AG20443 (cell line): ENCODE measurements around the gene CEP72.
A peak's percentile ranks its signal among the peaks of the same experiment; 100 is the strongest.
"Not testable (repeated sequence)": the region's sequence is repeated elsewhere in the genome, so short reads cannot be mapped to it uniquely, and the experiment has no call there.

Source experiments
- DNase-seq: peaks from one replicate; pipeline ENCODE4 v3.0.0; 2012; ENCODE audit warnings: low spot score, mixed read lengths

The CEP72 gene

DNA sequence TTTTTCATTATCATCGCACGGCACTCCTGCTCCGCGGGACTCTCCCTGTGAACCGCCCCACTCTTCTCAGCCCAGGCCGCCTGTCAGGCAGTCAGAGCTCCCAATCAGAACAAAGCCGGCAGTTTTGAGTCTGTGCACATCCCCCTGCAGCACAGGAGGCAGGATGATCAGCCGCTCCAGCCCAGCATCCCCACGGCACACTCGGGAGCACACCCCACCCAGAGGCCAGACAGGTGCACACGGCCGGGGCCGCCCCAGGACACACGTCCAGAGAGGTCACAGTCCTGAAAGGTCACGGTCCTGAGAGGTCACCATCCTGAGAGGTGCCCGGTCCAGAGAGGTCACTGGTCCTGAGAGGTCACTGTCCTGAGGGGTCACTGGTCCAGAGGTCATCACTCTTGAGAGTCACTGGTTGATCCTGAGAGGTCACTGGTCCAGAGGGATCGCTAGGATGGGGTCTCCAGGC lies 72.6 kb downstream of the CEP72 start:
- no peak for DNase-seq

DNA sequence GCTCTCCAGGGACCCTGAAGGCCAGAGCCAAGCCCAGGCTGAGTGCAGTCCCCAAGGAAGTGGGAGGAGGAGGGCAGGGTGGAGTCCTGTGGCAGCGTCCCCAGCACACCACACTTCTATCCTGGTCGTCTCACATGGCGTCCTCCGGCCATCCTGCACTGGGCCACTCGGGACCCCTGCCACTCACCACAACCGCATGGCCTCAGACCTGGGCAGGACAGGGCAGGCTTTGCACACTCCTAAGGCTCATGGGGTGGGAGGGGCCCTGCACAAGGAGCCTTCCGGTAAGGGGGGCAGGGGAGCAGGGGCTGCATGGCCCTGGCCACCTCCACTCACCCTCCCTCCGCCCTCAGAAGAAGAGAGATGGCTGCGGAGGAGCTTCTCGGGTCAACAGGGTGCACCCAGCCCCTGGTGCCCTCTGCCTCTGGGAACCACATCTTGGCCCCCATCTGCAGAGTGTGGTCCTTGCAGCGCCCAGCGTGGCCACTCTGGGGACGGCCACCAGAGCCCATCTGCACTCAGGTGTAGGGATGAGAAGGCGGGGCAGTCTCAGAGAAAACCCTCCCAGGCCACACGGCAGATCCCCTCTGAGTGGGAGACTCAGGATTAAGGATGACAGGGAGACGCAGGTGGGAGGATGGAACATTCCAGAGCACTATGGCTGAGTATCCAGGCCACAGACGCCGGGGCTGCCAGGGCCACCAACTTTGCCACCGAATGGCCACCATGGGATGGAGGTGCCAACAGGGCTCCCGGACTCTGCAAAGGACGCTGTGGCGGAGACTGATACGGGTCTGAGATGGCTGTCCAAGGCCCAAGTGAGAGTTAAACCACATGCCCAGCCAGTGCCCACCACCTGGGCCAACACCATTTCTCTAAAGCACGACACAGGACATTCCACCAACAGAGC lies 73.4 kb downstream of the CEP72 start:
- no peak for DNase-seq

- not testable (repeated sequence) for DNase-seq
Measured at GRCh38 chr5:686172-686523, 74.0 kb downstream of the CEP72 start.

GRCh38 chr5:686936-687335 lies 74.8 kb downstream of the CEP72 start:
- not testable (repeated sequence) for DNase-seq

- not testable (repeated sequence) for DNase-seq
Measured at GRCh38 chr5:688348-689010, 76.3 kb downstream of the CEP72 start.

DNA sequence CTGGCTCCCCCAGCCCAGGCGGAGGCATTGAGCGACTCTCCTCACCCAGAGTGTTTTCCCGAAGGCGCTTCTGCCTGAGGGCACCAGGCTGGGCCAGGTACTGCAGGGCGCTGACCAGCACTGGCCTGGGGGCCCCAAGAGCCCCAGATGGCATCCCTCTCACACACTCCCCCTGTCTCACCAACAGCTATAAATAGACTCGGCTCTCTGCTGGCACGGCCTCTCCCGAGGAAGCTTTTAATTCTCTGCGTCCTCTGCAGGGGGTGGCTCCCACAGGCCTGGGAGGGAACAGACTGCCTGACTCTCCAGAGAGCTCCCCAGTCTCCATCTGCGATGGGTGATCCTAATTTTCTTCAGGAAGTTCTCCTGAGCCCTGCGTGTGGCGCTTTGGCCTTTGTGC lies 78.2 kb downstream of the CEP72 start:
- DNase-seq = not testable (repeated sequence)

DNA sequence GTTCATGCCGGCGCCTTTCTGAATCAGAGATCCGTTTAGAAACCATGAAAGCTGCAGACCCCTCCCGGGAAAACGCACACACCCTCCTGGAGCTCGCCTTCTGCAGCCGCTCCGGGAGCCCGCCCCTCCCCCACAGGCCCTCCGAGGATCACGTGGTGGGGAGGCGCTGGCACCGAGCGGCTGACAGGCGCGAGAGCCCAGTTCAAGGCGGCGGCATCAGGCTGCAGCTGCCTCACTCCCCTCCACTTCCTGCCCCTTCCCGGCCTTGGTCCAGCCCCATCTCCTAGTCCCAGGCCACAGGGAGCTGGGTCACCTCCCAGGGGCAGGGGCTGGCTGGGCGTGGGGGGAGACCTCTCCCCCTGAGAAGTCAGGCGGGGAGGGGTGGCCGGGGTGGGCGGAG lies 78.9 kb downstream of the CEP72 start:
- not testable (repeated sequence) for DNase-seq

GRCh38 chr5:691817-692528 lies 79.8 kb downstream of the CEP72 start:
- no peak for DNase-seq

GRCh38 chr5:692529-693041 lies 80.4 kb downstream of the CEP72 start:
- not testable (repeated sequence) for DNase-seq

- DNase-seq = peak; percentile 92
Measured at GRCh38 chr5:693271-694041, 81.3 kb downstream of the CEP72 start, which contains the start of gene TPPP. TPPP (minus strand) TSS chr5:693352; CDS start chr5:678060, 15,292 bp downstream.

- not testable (repeated sequence) for DNase-seq
Measured at GRCh38 chr5:694042-694431, 81.9 kb downstream of the CEP72 start.

DNA sequence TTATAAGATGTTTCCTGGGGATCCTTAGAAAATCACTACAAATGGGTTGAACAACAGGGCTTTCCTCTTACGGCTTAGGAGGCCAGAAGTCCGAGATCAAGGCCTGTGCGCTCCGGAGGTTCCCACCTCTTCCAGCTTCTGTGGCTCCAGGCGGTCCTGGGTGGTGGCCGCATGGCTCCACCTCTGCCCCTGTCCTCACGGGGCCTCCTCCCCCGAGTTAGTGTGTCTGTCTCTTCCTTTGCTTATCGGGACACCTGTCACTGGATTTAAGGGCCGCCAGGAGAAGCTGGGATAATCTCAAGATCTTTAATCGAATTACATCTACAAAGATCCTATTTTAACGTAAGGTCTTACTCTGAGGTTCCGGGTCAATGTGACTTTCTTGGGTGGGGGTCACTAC lies 83.3 kb downstream of the CEP72 start:
- not testable (repeated sequence) for DNase-seq

DNA sequence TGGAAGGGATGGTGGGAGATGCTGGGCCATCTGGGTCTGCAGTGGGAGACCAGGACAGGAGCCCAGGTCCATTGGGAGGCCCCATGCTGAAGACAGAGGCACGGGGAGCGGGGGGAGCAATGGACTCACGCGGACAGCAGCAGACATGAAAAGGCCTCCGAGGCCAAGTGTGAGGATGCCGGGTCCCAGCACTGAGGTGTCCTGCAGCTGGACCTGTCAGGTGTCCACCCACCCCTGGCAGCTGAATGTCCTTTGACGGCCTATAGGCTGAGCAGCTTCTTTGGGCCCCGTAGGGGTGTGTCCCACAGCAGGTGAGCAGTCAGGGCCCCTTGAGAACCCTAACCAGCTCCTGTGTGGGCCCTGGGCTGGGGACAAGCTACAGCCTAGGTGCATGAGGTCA lies 84.1 kb downstream of the CEP72 start:
- not testable (repeated sequence) for DNase-seq

GRCh38 chr5:696753-697702 lies 84.9 kb downstream of the CEP72 start:
- not testable (repeated sequence) for DNase-seq
